ENCODE measurements around the gene NRM. TPM values are rescaled to one million over a fixed set of nuclear protein-coding genes. Genes with fewer than 3 reads are reported as not detected.

NRM gene
- total and polyA plus RNA-seq, 2 of the 13 experiments (the other 11 are each of a cell fraction or from before 2014, with no cell fraction given) = 12.5 to 16.0 TPM

GRCh38 chr6:30682143-30683117 lies 8.4 kb downstream of the NRM start:
- no peaks in the 10 kb centered on the region for H3K36me3 ChIP-seq (replicated peaks in 1 of 2; ENCODE audit: control insufficient read depth in 1 of 2, insufficient read depth in 2 of 2, low read length in 2 of 2)
- peak; percentile 27; the same call in 1 of the 2 replicates for TF ChIP-seq NR2C2 (CRISPR knock-in tag; IDR thresholded peaks at IDR 0.05; ENCODE audit: borderline replicate concordance)
- no peak for TF ChIP-seq HIC2 (CRISPR knock-in tag; IDR thresholded peaks at IDR 0.05; ENCODE audit: low read depth)
- no peak for TF ChIP-seq ZNF142 (CRISPR knock-in tag; IDR thresholded peaks at IDR 0.05)
- TF ChIP-seq MXI1 (IDR thresholded peaks at IDR 0.05; ENCODE audit: borderline replicate concordance, low read depth, low read length) = no peak
- TF ChIP-seq NBN (conservative IDR thresholded peaks at IDR 0.05) = no peak
- TF ChIP-seq JARID2 (CRISPR knock-in tag; IDR thresholded peaks at IDR 0.05; ENCODE audit: insufficient replicate concordance) = no peak
- TF ChIP-seq GABPA (IDR thresholded peaks at IDR 0.05; ENCODE audit: low read depth, low read length) = peak; percentile 60
- TF ChIP-seq GABPA (CRISPR knock-in tag; IDR thresholded peaks at IDR 0.05; ENCODE audit: low read depth) = peak; percentile 88
- TF ChIP-seq STAT6 (CRISPR knock-in tag; IDR thresholded peaks at IDR 0.05; ENCODE audit: borderline replicate concordance) = no peak
- no peak for TF ChIP-seq STAG1 (CRISPR knock-in tag; IDR thresholded peaks at IDR 0.05)
- no peak for TF ChIP-seq HNRNPLL (IDR thresholded peaks at IDR 0.05; ENCODE audit: low read depth, low read length, poor library complexity, severe bottlenecking)

More at GRCh38 chr6:30682143-30683117, 8.4 kb downstream of the NRM start:
- Histone ChIP-seq H3K4me3 (replicated peaks in 1 of 3; ENCODE audit: insufficient read depth in 1 of 3, low read depth in 2 of 3, low read length in 3 of 3) (peak overlapping the region in 1 of 3 experiments; percentile 5; a peak in 1 of 6 replicates), H3K9ac (ENCODE audit: insufficient read depth, low read depth, low read length) (peak overlapping the region; percentile 24; the same call in 1 of the 2 replicates), H4K20me1 (ENCODE audit: insufficient read depth, low read length) (no peaks in the 10 kb centered on the region), H3K79me2 (ENCODE audit: insufficient read depth, low read length) (no peaks in the 10 kb centered on the region), H2AFZ (ENCODE audit: low read length) (no peak overlapping the region), H3K27me3 (ENCODE audit: control insufficient read depth in 1 of 2, insufficient read depth in 2 of 2, low read length in 2 of 2) (no peaks in the 10 kb centered on the region), H3K9me3 (ENCODE audit: low read length) (no peaks in the 10 kb centered on the region), H3K27ac (ENCODE audit: extremely low read length, insufficient read depth, low read length) (peak overlapping the region; percentile 3), H3K4me1 (ENCODE audit: insufficient read depth, low read length) (peaks cover 61% of the 10 kb centered on the region), H3K4me2 (ENCODE audit: low read depth, low read length) (peak overlapping the region; percentile 48)
- FAIRE-seq (no peak), DNase-seq (ENCODE audit: low spot score) (peak; percentile 50), ATAC-seq (no peak; the same call in 2 of the 3 replicates)
- ChIA-PET CTCF (ENCODE audit: low intra/inter-chr PET ratio, low total read pairs) (interaction anchor here (0.7 to 3.5 kb wide), 3 partner anchors 39 to 43 kb away, joined by 3 to 11 read pairs (median 4); no protein-coding TSS in a partner anchor), POLR2A (interaction anchor here (0.5 to 4.7 kb wide), 8 partner anchors 9 to 100 kb away, joined by 3 to 92 read pairs (median 6); partner anchors contain the start of genes DHX16, MDC1, NRM and TUBB)
- no TSS peak for BruUV-seq (replicated peaks)
- WGBS (ENCODE audit: low lambda C conversion rate) = 73% methylated on average over 10 of the region's 11 CpGs
- in situ Hi-C loops (cut with HindIII; ENCODE audit: extremely low pct_ligation_motif_present, low pct_unique_long_range_greater_than_20kb) = loop anchor here (25.0 kb wide), 1 partner anchor 405 kb away; no protein-coding TSS in a partner anchor
- intact Hi-C loops (cut with micrococcal nuclease; ENCODE audit: unreplicated experiment) = no loop called here

Data from HepG2 (cell line).